22Rv1 (cell line): ENCODE data around the gene NCOA3.

Source experiments
- ZFX ChIP-seq: fragments of 450-650 bp; IDR thresholded peaks from 2 replicates; pipeline ENCODE4 v1.6.1; 2017; ENCODE audit warnings: antibody characterized with exemption, borderline replicate concordance
- TF ChIP-seq, protein P1 (sequence below): fragments of 450-650 bp; IDR thresholded peaks from 2 replicates; pipeline ENCODE4 v1.5.1; 2017; ENCODE audit warnings: mild to moderate bottlenecking

DNA sequence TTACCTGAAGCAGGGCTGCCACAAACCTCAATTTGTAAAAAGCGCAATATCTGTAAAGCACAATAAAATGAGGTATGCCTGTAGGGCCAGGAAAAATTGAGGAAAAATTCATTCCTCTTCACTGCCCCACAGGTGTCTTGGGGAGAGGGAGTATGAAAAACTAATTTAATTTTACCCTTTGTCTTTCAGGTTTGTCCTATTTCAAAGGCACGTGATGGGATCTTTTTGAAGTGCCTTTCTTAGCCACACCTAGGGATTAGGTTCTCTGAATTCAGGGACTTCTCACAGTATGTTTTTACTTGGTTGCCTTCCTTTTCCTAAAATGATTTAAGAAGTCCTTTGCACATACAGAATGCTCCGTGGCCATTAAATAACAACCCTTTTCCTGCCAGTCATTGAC, 71.9 kb downstream of the NCOA3 start:
- TF ChIP-seq, protein P1, sequence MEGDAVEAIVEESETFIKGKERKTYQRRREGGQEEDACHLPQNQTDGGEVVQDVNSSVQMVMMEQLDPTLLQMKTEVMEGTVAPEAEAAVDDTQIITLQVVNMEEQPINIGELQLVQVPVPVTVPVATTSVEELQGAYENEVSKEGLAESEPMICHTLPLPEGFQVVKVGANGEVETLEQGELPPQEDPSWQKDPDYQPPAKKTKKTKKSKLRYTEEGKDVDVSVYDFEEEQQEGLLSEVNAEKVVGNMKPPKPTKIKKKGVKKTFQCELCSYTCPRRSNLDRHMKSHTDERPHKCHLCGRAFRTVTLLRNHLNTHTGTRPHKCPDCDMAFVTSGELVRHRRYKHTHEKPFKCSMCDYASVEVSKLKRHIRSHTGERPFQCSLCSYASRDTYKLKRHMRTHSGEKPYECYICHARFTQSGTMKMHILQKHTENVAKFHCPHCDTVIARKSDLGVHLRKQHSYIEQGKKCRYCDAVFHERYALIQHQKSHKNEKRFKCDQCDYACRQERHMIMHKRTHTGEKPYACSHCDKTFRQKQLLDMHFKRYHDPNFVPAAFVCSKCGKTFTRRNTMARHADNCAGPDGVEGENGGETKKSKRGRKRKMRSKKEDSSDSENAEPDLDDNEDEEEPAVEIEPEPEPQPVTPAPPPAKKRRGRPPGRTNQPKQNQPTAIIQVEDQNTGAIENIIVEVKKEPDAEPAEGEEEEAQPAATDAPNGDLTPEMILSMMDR, result no peak
- no peak for TF ChIP-seq ZFX
